Measurements from ENCODE around the gene TUBGCP2.
A peak's percentile ranks its signal among the peaks of the same experiment; 100 is the strongest.

The TUBGCP2 gene

DNA sequence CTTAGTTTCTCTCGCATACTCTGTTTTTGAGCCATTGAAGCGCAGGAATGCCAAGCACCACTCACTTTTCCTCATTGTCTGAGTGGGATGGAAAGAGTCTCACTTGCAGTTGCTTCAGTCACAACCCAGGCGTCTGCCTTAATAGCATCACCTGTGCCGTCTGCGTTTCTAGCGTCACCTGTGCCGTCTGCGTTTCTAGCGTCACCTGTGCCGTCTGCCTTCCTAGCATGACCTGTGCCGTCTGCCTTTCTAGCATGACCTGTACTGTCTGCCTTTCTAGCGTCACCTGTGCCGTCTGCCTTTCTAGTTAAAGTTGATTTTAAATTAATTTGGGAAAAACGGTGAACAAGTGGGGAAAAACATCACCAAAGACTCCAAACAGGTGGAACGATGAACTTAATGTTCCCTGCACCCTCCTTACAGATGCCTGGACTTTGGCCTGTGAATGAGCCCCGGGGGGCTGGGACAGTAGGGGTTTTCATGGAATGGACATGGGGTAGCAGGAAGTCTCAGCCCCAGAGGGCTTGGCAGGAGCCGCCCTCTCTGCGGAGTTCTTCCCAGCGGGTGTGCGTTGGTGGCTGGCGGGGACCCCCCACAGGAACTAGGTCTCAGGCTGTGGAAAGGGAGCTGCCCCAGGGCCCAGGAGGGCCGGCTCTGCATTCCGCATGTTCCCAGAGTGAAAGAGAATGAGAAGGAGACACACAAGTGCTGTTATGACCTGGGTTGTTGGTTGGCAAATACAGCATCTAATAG, 3.5 kb upstream of the TUBGCP2 start:
- H3K4me3 ChIP-seq (ENCODE audit: low read depth, low read length) = no peak overlapping the region
- ChIA-PET CTCF (interaction anchor here (1.2 kb wide), 1 partner anchor 17 kb away, joined by 3 read pairs; no protein-coding TSS in a partner anchor), POLR2A (no interaction called here)
- H3K36me3 ChIP-seq (ENCODE audit: control insufficient read depth in 2 of 2, insufficient read depth in 1 of 2, low read length in 2 of 2) = peaks cover 7 to 40% of the 10 kb centered on the region in 2 experiments; a peak in 2 of 3 replicates
- no peak overlapping the region for H3K27ac ChIP-seq (ENCODE audit: extremely low read depth, low read depth, low read length)
- TF ChIP-seq, protein P1, sequence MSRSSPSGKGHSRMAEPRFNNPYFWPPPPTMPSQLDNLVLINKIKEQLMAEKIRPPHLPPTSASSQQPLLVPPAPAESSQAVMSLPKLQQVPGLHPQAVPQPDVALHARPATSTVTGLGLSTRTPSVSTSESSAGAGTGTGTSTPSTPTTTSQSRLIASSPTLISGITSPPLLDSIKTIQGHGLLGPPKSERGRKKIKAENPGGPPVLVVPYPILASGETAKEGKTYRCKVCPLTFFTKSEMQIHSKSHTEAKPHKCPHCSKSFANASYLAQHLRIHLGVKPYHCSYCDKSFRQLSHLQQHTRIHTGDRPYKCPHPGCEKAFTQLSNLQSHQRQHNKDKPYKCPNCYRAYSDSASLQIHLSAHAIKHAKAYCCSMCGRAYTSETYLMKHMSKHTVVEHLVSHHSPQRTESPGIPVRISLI (tag by site-specific recombination; IDR thresholded peaks at IDR 0.05) = no peak
- TF ChIP-seq ZIC2 (tag by site-specific recombination; IDR thresholded peaks at IDR 0.05) = peak; percentile 70
- H3K9me3 ChIP-seq (ENCODE audit: control insufficient read depth, insufficient read depth, low read depth, low read length) = no peaks in the 10 kb centered on the region
- no peaks in the 10 kb centered on the region for H3K4me1 ChIP-seq (ENCODE audit: control insufficient read depth, insufficient read depth, low read length)

DNA sequence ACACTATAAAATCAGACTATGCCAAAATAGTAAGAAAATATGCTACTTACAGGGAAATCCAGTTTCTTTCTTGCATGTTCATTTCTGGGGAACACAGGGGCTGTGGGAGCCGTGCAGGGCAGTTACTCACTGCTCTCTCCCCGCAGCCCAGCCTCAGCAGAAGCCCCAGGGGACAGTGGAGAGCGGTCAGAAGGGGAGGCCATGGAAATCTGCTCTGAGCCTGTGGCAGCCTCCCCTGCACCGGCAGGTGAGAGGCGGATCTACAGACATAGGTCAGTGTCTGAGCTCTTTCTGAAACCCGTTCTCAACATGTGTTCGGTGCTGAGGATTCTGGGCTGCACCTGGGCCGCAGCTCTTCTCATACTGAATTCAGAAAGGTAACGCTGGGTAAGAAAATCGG, 2.9 kb upstream of the TUBGCP2 start:
- TF ChIP-seq, protein P2, sequence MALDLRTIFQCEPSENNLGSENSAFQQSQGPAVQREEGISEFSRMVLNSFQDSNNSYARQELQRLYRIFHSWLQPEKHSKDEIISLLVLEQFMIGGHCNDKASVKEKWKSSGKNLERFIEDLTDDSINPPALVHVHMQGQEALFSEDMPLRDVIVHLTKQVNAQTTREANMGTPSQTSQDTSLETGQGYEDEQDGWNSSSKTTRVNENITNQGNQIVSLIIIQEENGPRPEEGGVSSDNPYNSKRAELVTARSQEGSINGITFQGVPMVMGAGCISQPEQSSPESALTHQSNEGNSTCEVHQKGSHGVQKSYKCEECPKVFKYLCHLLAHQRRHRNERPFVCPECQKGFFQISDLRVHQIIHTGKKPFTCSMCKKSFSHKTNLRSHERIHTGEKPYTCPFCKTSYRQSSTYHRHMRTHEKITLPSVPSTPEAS (tag by site-specific recombination; IDR thresholded peaks at IDR 0.05) = no peak
- TF ChIP-seq, protein P3, sequence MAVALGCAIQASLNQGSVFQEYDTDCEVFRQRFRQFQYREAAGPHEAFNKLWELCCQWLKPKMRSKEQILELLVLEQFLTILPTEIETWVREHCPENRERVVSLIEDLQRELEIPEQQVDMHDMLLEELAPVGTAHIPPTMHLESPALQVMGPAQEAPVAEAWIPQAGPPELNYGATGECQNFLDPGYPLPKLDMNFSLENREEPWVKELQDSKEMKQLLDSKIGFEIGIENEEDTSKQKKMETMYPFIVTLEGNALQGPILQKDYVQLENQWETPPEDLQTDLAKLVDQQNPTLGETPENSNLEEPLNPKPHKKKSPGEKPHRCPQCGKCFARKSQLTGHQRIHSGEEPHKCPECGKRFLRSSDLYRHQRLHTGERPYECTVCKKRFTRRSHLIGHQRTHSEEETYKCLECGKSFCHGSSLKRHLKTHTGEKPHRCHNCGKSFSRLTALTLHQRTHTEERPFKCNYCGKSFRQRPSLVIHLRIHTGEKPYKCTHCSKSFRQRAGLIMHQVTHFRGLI (tag by site-specific recombination; IDR thresholded peaks at IDR 0.05) = no peak
- no peak for TF ChIP-seq ZNF140 (tag by site-specific recombination; IDR thresholded peaks at IDR 0.05)
- Histone ChIP-seq H3K4me3 (ENCODE audit: low read depth, low read length) (no peak overlapping the region), H3K36me3 (ENCODE audit: control insufficient read depth in 2 of 2, insufficient read depth in 1 of 2, low read length in 2 of 2) (peaks cover 7 to 40% of the 10 kb centered on the region in 2 experiments; a peak in 2 of 3 replicates), H3K9me3 (ENCODE audit: control insufficient read depth, insufficient read depth, low read depth, low read length) (no peaks in the 10 kb centered on the region), H3K4me1 (ENCODE audit: control insufficient read depth, insufficient read depth, low read length) (no peaks in the 10 kb centered on the region), H3K27ac (ENCODE audit: extremely low read depth, low read depth, low read length) (no peak overlapping the region)
- POLR2A ChIA-PET = no interaction called here
- CTCF ChIA-PET = interaction anchor here (1.2 kb wide), 1 partner anchor 18 kb away, joined by 3 read pairs; no protein-coding TSS in a partner anchor

DNA sequence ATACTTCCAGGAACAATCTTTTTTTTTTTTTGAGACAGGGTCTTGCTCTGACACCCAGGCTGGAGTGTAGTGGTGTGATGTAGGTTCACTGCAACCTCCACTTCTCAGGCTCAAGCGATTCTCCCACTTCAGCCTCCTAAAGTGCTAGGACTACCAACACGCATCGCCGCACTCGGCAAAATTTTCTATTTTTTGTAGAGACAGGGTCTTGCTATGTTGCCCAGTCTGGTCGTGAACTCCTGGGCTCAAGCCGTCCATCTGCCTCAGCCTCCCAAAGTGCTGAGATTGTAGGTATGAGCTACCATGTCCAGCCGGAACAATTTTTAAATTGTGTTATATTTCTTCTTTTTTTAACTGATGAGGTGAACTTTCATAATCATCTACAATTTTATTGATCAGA, 2.1 kb upstream of the TUBGCP2 start:
- POLR2A ChIA-PET = no interaction called here
- TF ChIP-seq ZNF121 (tag by site-specific recombination; IDR thresholded peaks at IDR 0.05) (peak; percentile 84), ZNF391 (tag by site-specific recombination; IDR thresholded peaks at IDR 0.05; ENCODE audit: borderline replicate concordance, low read depth) (no peak)
- TF ChIP-seq, protein P4, sequence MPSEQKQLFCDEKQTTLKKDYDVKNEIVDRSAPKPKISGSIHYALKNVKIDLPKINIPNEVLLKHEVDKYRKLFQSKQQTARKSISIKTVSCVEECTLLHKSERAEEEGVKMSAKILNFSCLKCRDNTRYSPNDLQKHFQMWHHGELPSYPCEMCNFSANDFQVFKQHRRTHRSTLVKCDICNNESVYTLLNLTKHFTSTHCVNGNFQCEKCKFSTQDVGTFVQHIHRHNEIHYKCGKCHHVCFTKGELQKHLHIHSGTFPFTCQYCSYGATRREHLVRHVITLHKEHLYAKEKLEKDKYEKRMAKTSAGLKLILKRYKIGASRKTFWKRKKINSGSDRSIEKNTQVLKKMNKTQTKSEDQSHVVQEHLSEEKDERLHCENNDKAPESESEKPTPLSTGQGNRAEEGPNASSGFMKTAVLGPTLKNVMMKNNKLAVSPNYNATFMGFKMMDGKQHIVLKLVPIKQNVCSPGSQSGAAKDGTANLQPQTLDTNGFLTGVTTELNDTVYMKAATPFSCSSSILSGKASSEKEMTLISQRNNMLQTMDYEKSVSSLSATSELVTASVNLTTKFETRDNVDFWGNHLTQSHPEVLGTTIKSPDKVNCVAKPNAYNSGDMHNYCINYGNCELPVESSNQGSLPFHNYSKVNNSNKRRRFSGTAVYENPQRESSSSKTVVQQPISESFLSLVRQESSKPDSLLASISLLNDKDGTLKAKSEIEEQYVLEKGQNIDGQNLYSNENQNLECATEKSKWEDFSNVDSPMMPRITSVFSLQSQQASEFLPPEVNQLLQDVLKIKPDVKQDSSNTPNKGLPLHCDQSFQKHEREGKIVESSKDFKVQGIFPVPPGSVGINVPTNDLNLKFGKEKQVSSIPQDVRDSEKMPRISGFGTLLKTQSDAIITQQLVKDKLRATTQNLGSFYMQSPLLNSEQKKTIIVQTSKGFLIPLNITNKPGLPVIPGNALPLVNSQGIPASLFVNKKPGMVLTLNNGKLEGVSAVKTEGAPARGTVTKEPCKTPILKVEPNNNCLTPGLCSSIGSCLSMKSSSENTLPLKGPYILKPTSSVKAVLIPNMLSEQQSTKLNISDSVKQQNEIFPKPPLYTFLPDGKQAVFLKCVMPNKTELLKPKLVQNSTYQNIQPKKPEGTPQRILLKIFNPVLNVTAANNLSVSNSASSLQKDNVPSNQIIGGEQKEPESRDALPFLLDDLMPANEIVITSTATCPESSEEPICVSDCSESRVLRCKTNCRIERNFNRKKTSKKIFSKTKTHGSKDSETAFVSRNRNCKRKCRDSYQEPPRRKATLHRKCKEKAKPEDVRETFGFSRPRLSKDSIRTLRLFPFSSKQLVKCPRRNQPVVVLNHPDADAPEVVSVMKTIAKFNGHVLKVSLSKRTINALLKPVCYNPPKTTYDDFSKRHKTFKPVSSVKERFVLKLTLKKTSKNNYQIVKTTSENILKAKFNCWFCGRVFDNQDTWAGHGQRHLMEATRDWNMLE (tag by site-specific recombination; conservative IDR thresholded peaks at IDR 0.05; ENCODE audit: low read depth) = no peak
- TF ChIP-seq, protein P3 (tag by site-specific recombination; IDR thresholded peaks at IDR 0.05) = no peak
- H3K4me3 ChIP-seq (ENCODE audit: low read depth, low read length) = no peak overlapping the region
- no peak overlapping the region for H3K27ac ChIP-seq (ENCODE audit: extremely low read depth, low read depth, low read length)
- CTCF ChIA-PET = interaction anchor here (1.2 kb wide), 1 partner anchor 19 kb away, joined by 3 read pairs; no protein-coding TSS in a partner anchor
- H3K36me3 ChIP-seq (ENCODE audit: control insufficient read depth in 2 of 2, insufficient read depth in 1 of 2, low read length in 2 of 2) = peaks cover 7 to 43% of the 10 kb centered on the region in 2 experiments; a peak in 2 of 3 replicates
- H3K9me3 ChIP-seq (ENCODE audit: control insufficient read depth, insufficient read depth, low read depth, low read length) = no peaks in the 10 kb centered on the region
- H3K4me1 ChIP-seq (ENCODE audit: control insufficient read depth, insufficient read depth, low read length) = no peaks in the 10 kb centered on the region

Measured in HEK293 (cell line).